Neural cell (in vitro differentiated cells): ENCODE data around the gene ACO2. TPM values are rescaled to one million over a fixed set of nuclear protein-coding genes. Genes with fewer than 3 reads are reported as not detected.

Experiments
- H2AFZ ChIP-seq: fragments of 200-600, 300-800 bp; sonication (generic), shearing (Covaris generic); 2 replicates; pipeline ENCODE4 v1.6.0; 2014; ENCODE audit warnings: low read depth, mild to moderate bottlenecking, antibody characterized with exemption, low read length, moderate library complexity
- H3F3A ChIP-seq: fragments of 200-600 bp; shearing (Covaris generic); 2 replicates; pipeline ENCODE4 v1.6.1; 2016; ENCODE audit warnings: mild to moderate bottlenecking, moderate library complexity, mixed read lengths, antibody characterized with exemption, low read length; ENCODE audit not compliant: insufficient read depth, poor library complexity, severe bottlenecking
- H3K27ac ChIP-seq: fragments of 200-600, 300-800 bp; sonication (generic), shearing (Covaris generic); 2 replicates; pipeline ENCODE4 v1.5.1; 2014; ENCODE audit warnings: mild to moderate bottlenecking, low read length, moderate library complexity
- H3K27me3 ChIP-seq: fragments of 300-800, 200-600 bp; sonication (generic), shearing (Covaris generic); 2 replicates; pipeline ENCODE4 v1.6.0; 2014; ENCODE audit warnings: mild to moderate bottlenecking, low read depth, low read length, moderate library complexity; ENCODE audit not compliant: insufficient read depth
- H3K36me3 ChIP-seq: fragments of 300-800, 200-600 bp; sonication (generic), shearing (Covaris generic); 2 replicates; pipeline ENCODE4 v1.5.1; 2014; ENCODE audit warnings: mild to moderate bottlenecking, antibody characterized with exemption, low read length, moderate library complexity; ENCODE audit not compliant: insufficient read depth
- H3K4me2 ChIP-seq: fragments of 300-800, 200-600 bp; sonication (generic), shearing (Covaris generic); 2 replicates; pipeline ENCODE4 v1.6.0; 2014; ENCODE audit warnings: mild to moderate bottlenecking, low read length
- H3K4me3 ChIP-seq: fragments of 300-800, 200-600 bp; sonication (generic), shearing (Covaris generic); 2 replicates; pipeline ENCODE4 v1.5.1; 2014; ENCODE audit warnings: mild to moderate bottlenecking, low read length, moderate library complexity
- H3K79me2 ChIP-seq: fragments of 200-600 bp; shearing (Covaris generic); replicated peaks from 2 replicates; pipeline ENCODE4 v1.6.0; 2014; ENCODE audit warnings: mild to moderate bottlenecking, low read length, moderate library complexity; ENCODE audit not compliant: insufficient read depth
- H3K9ac ChIP-seq: fragments of 300-800, 200-600 bp; sonication (generic), shearing (Covaris generic); 2 replicates; pipeline ENCODE4 v1.6.1; 2016; ENCODE audit warnings: mild to moderate bottlenecking, low read length, mixed read lengths
- H3K9me2 ChIP-seq: fragments of 200-600 bp; shearing (Covaris generic); 2 replicates; pipeline ENCODE4 v1.6.1; 2016; ENCODE audit warnings: mild to moderate bottlenecking, low read length, mixed read lengths; ENCODE audit not compliant: insufficient read depth
- H3K9me3 ChIP-seq: fragments of 200-600, 300-800 bp; sonication (generic), shearing (Covaris generic); 2 replicates; pipeline ENCODE4 v1.6.1; 2016; ENCODE audit warnings: mild to moderate bottlenecking, mixed run types, low read length, moderate library complexity, mixed read lengths
- H4K20me1 ChIP-seq: fragments of 200-600 bp; shearing (Covaris generic); 2 replicates; pipeline ENCODE4 v1.6.1; 2016; ENCODE audit warnings: mild to moderate bottlenecking, mixed run types; ENCODE audit not compliant: insufficient read depth
- EP300 ChIP-seq: fragments of 450-650 bp; conservative IDR thresholded peaks from 2 replicates; pipeline ENCODE4 v1.6.1; 2014; ENCODE audit warnings: antibody characterized with exemption, mild to moderate bottlenecking, moderate library complexity; ENCODE audit not compliant: poor library complexity, severe bottlenecking
- EZH2 ChIP-seq: fragments of 200-600, 300-800 bp; shearing (Covaris generic), sonication (generic); IDR thresholded peaks from 2 replicates; pipeline ENCODE4 v1.6.1; 2014; ENCODE audit warnings: antibody characterized with exemption, low read length, borderline replicate concordance, mild to moderate bottlenecking; ENCODE audit not compliant: insufficient read depth, poor library complexity, severe bottlenecking
- MXI1 ChIP-seq: fragments of 450-650 bp; conservative IDR thresholded peaks from 2 replicates; pipeline ENCODE4 v1.6.1; 2014; ENCODE audit warnings: antibody characterized with exemption, mild to moderate bottlenecking; ENCODE audit not compliant: poor library complexity, severe bottlenecking
- POLR2AphosphoS5 ChIP-seq: IDR thresholded peaks from 2 replicates; pipeline ENCODE4 v1.6.1; 2012
- RAD21 ChIP-seq: fragments of 450-650 bp; conservative IDR thresholded peaks from 2 replicates; pipeline ENCODE4 v1.6.1; 2014; ENCODE audit warnings: antibody characterized with exemption, mild to moderate bottlenecking, moderate library complexity
- REST ChIP-seq: IDR thresholded peaks from 2 replicates; pipeline ENCODE4 v1.6.1; 2012; ENCODE audit warnings: borderline replicate concordance
- SMC3 ChIP-seq: fragments of 450-650 bp; conservative IDR thresholded peaks from 2 replicates; pipeline ENCODE4 v1.6.1; 2014; ENCODE audit warnings: antibody characterized with exemption, mild to moderate bottlenecking, moderate library complexity; ENCODE audit not compliant: poor library complexity
- TAF1 ChIP-seq: IDR thresholded peaks from 2 replicates; pipeline ENCODE4 v1.6.1; 2012; ENCODE audit warnings: low read depth
- polyA plus RNA-seq: library from polyadenylated mRNA; depleted of rRNA; stranded (reverse); fragments of >200 nt; gene quantifications from 2 replicates; pipeline ENCODE4 v1.2.3, GENCODE V29; 2014
- TF ChIP-seq, protein P1 (sequence below): fragments of 450-650 bp; IDR thresholded peaks from 2 replicates; pipeline ENCODE4 v1.5.1; 2014; ENCODE audit warnings: antibody characterized with exemption, mild to moderate bottlenecking, moderate library complexity; ENCODE audit not compliant: poor library complexity, severe bottlenecking

Gene ACO2
- polyA plus RNA-seq, 1 donor from 2014 or later, result 72.3 TPM

GRCh38 chr22:41563051-41563711 is 94.3 kb downstream of the ACO2 start:
- Histone ChIP-seq H3K27ac (no peak overlapping the region), H4K20me1 (no peaks in the 10 kb centered on the region), H2AFZ (no peak overlapping the region), H3K27me3 (no peaks in the 10 kb centered on the region), H3F3A (no peaks in the 10 kb centered on the region), H3K9ac (no peak overlapping the region), H3K36me3 (no peaks in the 10 kb centered on the region), H3K79me2 (no peaks in the 10 kb centered on the region), H3K4me2 (no peak overlapping the region), H3K9me2 (no peaks in the 10 kb centered on the region), H3K4me3 (no peak overlapping the region), H3K9me3 (no peaks in the 10 kb centered on the region)
- TF ChIP-seq MXI1 (no peak), RAD21 (no peak), TAF1 (no peak), POLR2AphosphoS5 (no peak), EP300 (no peak), SMC3 (no peak), EZH2 (no peak), REST (no peak)
- TF ChIP-seq, protein P1, sequence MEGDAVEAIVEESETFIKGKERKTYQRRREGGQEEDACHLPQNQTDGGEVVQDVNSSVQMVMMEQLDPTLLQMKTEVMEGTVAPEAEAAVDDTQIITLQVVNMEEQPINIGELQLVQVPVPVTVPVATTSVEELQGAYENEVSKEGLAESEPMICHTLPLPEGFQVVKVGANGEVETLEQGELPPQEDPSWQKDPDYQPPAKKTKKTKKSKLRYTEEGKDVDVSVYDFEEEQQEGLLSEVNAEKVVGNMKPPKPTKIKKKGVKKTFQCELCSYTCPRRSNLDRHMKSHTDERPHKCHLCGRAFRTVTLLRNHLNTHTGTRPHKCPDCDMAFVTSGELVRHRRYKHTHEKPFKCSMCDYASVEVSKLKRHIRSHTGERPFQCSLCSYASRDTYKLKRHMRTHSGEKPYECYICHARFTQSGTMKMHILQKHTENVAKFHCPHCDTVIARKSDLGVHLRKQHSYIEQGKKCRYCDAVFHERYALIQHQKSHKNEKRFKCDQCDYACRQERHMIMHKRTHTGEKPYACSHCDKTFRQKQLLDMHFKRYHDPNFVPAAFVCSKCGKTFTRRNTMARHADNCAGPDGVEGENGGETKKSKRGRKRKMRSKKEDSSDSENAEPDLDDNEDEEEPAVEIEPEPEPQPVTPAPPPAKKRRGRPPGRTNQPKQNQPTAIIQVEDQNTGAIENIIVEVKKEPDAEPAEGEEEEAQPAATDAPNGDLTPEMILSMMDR, result no peak

DNA sequence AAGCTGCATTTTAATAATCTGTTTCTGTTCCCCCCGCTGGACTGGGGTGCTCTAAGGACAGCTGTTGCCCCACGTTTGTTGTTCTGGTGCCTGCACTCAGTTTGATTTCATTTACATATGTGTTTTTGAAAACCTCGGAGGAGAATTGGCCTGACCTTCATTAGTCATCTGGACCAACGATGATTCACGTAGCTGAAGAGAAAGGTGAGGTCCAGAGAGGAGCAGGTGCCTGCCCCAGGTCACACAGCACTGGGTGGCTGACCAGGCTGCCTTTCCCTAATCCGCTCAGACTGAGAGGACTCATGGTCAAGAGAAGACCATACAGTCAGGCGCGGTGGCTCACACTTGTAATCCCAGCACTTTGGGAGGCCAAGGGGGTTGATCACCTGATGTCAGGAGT is 95.6 kb downstream of the ACO2 start:
- Histone ChIP-seq H3K27me3 (no peaks in the 10 kb centered on the region), H3K4me2 (no peak overlapping the region), H3F3A (no peaks in the 10 kb centered on the region), H3K79me2 (no peaks in the 10 kb centered on the region), H3K27ac (no peak overlapping the region), H3K9me3 (no peaks in the 10 kb centered on the region), H3K4me3 (no peak overlapping the region), H4K20me1 (no peaks in the 10 kb centered on the region), H3K9me2 (no peaks in the 10 kb centered on the region), H3K9ac (no peak overlapping the region), H2AFZ (no peak overlapping the region), H3K36me3 (no peaks in the 10 kb centered on the region)
- TF ChIP-seq SMC3, result no peak
- TF ChIP-seq TAF1, result no peak
- TF ChIP-seq, protein P1, result no peak
- no peak for TF ChIP-seq MXI1
- TF ChIP-seq EP300, result no peak
